ENCODE results near the gene MRPL23. TPM values are rescaled to one million over a fixed set of nuclear protein-coding genes. Genes with fewer than 3 reads are reported as not detected.

MRPL23 gene
- total and polyA plus RNA-seq, 2 of the 13 experiments (the other 11 are each of a cell fraction or from before 2014, with no cell fraction given), result 67.8 to 123 TPM

DNA sequence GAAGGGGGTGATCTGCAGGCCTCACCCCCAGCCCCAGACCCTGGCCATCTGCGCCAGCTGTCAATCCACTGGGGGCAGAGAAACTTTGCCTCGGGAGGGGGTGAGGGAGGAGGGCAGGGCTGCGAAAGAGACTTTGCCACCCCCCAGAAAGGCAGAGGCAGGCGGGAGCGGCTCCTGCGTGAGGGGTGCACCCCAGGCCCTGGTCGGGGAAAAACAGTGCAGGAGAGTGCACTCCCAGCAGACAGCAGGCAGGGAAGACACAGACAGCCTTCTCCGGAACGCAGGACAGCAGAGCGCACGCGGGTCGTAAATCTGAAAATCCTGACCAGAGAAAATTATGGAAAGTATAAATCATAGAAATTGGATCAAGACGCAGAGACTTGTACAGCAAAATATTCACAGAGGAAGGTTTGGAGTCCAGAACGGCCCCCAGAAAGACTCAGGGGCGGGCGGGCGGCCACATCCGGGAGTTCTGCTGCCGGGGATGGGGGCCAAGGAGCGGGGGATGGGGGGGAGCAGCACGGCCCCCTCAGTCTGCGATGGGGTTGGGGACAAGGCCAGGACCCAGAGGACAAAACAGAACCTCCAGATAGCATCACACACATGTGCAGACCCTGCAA is 8.0 kb upstream of the MRPL23 start:
- no peak for ATAC-seq
- Histone ChIP-seq H4K20me1 (ENCODE audit: insufficient read depth, low read length) (no peaks in the 10 kb centered on the region), H3K79me2 (ENCODE audit: insufficient read depth, low read length) (no peaks in the 10 kb centered on the region), H3K4me2 (ENCODE audit: low read depth, low read length) (no peak overlapping the region), H3K4me3 (replicated peaks in 1 of 3; ENCODE audit: insufficient read depth in 1 of 3, low read depth in 2 of 3, low read length in 3 of 3) (no peak overlapping the region), H3K27me3 (ENCODE audit: control insufficient read depth in 1 of 2, insufficient read depth in 2 of 2, low read length in 2 of 2) (peaks cover 15 to 58% of the 10 kb centered on the region in 2 experiments), H3K4me1 (ENCODE audit: insufficient read depth, low read length) (peaks cover 6% of the 10 kb centered on the region; the same call in 1 of the 2 replicates), H3K9ac (ENCODE audit: insufficient read depth, low read depth, low read length) (no peak overlapping the region), H2AFZ (ENCODE audit: low read length) (no peak overlapping the region), H3K9me3 (ENCODE audit: low read length) (no peaks in the 10 kb centered on the region), H3K36me3 (replicated peaks in 1 of 2; ENCODE audit: control insufficient read depth in 1 of 2, insufficient read depth in 2 of 2, low read length in 2 of 2) (no peaks in the 10 kb centered on the region), H3K27ac (ENCODE audit: extremely low read length, insufficient read depth, low read length) (no peak overlapping the region)
- BruUV-seq (replicated peaks), result no TSS peak
- peak; percentile 11; the same call in 1 of the 2 replicates for TF ChIP-seq ZNF646 (CRISPR knock-in tag; IDR thresholded peaks at IDR 0.05)
- TF ChIP-seq HOMEZ (CRISPR knock-in tag; IDR thresholded peaks at IDR 0.05; ENCODE audit: low read depth), result no peak
- intact Hi-C loops (cut with micrococcal nuclease; ENCODE audit: unreplicated experiment), result no loop called here
- in situ Hi-C loops (cut with HindIII; ENCODE audit: extremely low pct_ligation_motif_present, low pct_unique_long_range_greater_than_20kb), result no loop called here
- no peak for DNase-seq (ENCODE audit: low spot score)
- ChIA-PET CTCF (ENCODE audit: low intra/inter-chr PET ratio, low total read pairs) (no interaction called here), POLR2A (no interaction called here)
- FAIRE-seq, result no peak
- WGBS (ENCODE audit: low lambda C conversion rate), result 34% methylated on average over 20 of the region's 23 CpGs

Measured in HepG2 (cell line).